HG03457 (cell line): Measurements from ENCODE around the gene STAT5B.
"Not testable (repeated sequence)": the region's sequence is repeated elsewhere in the genome, so short reads cannot be mapped to it uniquely, and the experiment has no call there.

Experiments
- ATAC-seq: cut with Tn5 transposase; IDR thresholded peaks from one replicate; pipeline ENCODE4 v1.9.1; 2021; ENCODE audit warnings: moderate number of reproducible peaks; ENCODE audit not compliant: unreplicated experiment

Gene STAT5B

DNA sequence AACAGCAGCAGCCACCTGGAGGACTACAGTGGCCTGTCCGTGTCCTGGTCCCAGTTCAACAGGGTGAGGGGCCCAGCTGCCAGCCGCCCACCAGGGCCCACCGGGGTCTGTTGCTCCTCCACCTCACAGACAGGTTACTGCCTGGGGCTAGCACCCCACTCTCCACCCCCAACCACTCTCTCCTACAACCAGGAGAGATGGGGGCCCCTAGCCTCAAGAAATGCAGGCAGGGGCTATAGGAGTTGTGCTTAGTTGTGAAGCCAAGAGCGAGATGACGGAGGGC, 30.1 kb upstream of the STAT5B start:
- ATAC-seq, result no peak

DNA sequence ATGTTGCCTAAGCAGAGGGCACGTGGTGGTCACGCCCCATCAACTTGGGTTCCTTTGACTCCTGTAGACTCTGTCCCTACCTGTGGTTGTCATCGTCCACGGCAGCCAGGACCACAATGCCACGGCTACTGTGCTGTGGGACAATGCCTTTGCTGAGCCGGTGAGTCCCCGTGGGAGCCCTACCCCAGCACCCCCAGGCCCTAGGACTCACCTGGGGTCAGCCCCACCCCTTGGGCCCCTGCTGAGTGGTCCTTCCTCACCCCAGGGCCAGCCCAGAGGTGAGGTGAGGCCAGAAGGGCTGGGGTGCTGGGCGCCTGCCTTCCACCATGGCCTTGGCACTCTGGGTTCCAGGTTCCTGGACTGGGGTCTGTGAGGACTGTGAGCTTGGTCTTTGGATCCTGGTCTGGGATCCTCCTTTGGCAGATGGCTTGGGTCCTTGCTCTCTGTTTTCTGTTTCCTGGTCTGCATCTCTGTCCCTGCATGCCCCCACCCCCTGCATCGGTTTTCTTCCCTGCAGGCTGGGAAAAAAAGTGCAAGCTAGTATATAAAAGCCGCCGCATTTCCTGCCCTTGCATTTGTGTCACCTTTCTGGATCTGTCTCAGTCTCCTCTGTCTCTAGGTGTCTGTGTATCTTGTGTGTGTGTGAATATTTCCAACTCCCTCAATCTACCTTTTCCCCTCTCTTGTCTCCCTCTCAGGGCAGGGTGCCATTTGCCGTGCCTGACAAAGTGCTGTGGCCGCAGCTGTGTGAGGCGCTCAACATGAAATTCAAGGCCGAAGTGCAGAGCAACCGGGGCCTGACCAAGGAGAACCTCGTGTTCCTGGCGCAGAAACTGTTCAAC, 29.6 kb upstream of the STAT5B start:
- no peak for ATAC-seq

- not testable (repeated sequence) for ATAC-seq
Measured at GRCh38 chr17:42305031-42305330, 28.8 kb upstream of the STAT5B start.

DNA sequence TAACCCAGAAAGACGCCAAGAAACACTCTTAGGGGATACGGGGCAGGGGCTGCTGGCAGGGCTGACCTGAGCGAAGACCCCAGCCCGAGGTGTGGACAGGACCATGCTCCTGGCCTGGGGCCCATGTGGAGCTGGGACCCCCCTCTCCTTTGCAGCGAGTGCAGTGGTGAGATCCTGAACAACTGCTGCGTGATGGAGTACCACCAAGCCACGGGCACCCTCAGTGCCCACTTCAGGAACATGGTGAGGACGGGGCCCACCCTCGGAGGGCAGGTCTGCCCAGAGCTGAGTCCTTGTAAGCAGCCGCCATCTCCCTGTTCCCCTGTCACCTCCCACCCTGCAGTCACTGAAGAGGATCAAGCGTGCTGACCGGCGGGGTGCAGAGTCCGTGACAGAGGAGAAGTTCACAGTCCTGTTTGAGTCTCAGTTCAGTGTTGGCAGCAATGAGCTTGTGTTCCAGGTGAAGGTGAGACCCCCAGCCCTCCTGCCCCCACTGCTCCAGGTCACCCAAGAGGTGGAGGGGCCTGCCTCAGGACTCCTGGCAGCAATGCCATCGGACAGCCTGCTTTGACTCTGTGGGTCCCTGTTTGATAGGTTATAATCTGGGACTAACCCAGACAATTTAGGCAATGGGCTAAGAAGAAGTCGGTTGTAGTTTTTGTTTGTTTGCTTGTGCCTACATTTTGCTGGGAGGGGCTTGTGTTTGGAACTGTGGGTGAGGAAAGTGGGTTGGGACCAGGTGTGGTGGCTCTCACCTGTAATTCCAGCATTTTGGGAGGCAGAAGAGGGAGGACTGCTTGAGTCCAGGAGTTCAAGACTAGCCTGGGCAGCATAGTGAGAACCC, 28.2 kb upstream of the STAT5B start:
- ATAC-seq, result no peak

GRCh38 chr17:42303694-42304093, 27.5 kb upstream of the STAT5B start:
- no peak for ATAC-seq

DNA sequence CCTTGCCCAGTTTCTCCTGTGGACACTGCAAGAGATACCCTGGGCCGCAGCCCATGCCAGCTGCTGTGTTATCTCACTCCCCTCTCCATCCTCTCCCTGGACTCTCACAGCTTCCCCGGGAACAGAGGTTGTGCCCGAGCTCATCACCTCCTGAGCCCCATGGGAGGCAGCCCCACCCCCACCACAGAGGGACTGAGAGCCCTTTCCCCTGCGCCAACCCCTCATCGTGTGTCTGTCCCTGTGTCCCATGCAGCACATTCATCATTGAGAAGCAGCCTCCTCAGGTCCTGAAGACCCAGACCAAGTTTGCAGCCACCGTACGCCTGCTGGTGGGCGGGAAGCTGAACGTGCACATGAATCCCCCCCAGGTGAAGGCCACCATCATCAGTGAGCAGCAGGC, 24.8 kb upstream of the STAT5B start:
- ATAC-seq, result no peak

DNA sequence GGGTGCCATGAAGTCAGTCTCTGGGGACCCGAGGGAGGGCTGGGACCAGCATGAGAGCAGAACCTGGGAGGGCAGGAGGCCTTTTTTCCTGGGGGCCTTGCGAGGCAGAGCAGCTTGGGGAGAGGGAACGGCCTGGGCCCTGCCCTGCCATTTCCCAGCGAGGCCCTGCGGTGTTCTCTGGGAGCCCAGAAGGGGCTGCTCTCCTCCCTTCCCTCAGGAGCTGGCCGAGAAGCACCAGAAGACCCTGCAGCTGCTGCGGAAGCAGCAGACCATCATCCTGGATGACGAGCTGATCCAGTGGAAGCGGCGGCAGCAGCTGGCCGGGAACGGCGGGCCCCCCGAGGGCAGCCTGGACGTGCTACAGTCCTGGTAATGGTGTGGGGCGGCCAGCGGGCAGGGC, 23.7 kb upstream of the STAT5B start:
- not testable (repeated sequence) for ATAC-seq

DNA sequence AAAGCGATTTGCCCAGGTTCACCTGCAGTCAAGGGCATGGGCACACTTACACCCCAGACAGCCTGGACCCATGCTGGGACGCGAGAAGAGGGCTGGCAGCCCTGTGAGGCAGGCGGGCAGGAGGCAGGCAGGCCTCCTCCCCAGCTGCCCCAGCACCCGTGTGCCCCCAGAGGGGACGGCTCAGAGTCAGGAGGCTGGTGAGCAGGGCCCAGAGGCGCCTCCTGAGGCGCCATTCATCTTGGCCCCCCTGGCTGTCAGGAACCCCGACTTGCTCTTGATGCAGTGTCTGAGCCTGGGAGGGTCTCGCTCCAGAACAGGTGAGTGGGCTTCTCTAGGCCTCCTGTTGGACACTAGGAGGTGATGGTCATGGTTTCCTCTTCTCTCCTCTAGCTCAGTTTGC, 23.2 kb upstream of the STAT5B start:
- not testable (repeated sequence) for ATAC-seq

GRCh38 chr17:42297775-42298174, 21.6 kb upstream of the STAT5B start:
- not testable (repeated sequence) for ATAC-seq

GRCh38 chr17:42296012-42296411, 19.8 kb upstream of the STAT5B start:
- ATAC-seq, result no peak

DNA sequence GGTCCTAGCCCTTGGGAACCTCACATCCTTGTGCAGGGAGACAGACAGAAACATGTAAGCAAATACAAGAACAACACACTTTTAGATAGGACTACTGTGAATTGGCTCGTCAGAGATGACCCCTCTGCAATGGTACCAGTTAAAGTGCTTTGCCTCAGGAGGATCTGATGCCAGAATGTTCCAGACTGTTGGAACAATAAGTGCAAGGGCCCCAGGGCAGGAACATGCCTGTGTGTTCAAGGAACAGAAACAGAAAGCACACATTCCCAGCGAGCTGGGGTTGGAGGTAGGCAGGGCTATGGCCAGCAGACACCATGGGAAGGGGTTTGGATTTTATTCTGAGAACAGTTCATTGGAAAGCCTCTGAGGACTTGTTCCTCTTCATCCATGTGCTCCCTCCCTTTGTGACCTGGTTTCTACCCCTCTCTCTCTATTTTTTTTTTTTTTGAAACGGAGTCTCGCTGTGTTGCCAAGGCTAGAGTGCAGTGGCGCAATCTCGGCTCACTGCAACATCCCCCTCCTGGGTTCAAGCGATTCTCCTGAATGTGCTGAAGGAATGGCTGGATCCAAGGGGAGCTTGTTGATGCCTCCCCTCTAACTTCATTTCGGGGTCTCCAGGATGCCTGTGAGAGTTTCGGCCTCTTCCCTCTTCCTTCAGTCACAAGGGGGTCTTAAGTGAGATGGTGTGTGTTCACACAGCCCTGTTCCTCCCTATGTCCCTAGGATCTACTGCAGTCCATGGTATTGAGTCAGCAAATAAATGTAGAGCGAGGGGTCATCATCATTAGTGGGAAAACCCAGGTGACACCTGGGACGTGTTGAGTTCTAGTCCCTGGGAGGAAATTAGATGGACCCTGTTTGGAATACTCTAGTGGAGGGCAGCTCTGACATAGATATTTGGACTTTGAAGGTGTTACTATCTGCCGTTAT, 18.5 kb upstream of the STAT5B start:
- no peak for ATAC-seq

DNA sequence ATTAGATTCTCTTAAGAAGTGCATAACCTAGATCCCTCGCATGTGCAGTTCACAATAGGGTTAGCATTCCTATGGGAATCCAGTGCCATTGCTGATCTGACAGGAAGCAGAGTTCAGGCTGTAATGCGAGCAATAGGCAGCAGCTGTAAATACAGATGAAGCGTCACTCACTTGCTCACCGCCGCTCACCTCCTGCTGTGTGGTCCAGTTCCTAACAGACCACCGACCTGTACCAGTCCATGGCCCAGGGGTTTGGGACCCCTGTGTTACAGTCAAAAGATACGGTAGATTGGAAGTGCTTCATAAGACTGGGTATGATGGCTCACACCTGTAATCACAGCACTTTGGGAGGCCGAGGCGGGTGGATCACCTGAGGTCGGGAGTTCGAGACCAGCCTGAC, 14.9 kb upstream of the STAT5B start:
- no peak for ATAC-seq

- no peak for ATAC-seq
Measured at GRCh38 chr17:42290577-42290976, 14.4 kb upstream of the STAT5B start.

- no peak for ATAC-seq
Measured at GRCh38 chr17:42289611-42290181, 13.5 kb upstream of the STAT5B start.

- ATAC-seq, result no peak
Measured at GRCh38 chr17:42288803-42289610, 12.8 kb upstream of the STAT5B start.

DNA sequence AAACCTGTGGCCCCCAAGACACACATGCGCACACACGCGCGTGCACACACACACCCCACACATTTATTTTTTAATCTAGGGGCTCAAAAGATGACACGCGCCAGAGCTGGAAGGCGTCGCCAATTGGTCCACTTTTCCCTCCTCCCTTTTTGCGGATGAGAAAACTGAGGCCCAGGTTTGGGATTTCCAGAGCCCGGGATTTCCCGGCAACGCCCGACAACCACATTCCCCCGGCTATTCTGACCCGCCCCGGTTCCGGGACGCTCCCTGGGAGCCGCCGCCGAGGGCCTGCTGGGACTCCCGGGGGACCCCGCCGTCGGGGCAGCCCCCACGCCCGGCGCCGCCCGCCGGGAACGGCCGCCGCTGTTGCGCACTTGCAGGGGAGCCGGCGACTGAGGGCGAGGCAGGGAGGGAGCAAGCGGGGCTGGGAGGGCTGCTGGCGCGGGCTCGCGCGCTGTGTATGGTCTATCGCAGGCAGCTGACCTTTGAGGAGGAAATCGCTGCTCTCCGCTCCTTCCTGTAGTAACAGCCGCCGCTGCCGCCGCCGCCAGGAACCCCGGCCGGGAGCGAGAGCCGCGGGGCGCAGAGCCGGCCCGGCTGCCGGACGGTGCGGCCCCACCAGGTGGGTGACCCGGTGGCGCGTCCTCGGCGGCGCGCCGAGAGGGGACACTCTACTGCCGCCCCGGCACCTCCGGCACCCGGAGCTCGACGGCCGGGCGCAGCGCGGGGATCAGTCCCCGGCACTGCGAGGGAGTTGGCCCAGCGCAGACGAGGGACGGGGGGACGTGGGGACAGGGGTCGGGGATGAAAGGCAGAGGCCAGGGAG, 12.0 kb upstream of the STAT5B start, which contains the start of gene STAT5A:
Gene STAT5A (plus strand): TSS at position 522 of the 826 bp plus-strand sequence. CDS start 914 bp downstream, outside the sequence.
- no peak for ATAC-seq

- ATAC-seq, result no peak
Measured at GRCh38 chr17:42287305-42287976, 11.2 kb upstream of the STAT5B start.

DNA sequence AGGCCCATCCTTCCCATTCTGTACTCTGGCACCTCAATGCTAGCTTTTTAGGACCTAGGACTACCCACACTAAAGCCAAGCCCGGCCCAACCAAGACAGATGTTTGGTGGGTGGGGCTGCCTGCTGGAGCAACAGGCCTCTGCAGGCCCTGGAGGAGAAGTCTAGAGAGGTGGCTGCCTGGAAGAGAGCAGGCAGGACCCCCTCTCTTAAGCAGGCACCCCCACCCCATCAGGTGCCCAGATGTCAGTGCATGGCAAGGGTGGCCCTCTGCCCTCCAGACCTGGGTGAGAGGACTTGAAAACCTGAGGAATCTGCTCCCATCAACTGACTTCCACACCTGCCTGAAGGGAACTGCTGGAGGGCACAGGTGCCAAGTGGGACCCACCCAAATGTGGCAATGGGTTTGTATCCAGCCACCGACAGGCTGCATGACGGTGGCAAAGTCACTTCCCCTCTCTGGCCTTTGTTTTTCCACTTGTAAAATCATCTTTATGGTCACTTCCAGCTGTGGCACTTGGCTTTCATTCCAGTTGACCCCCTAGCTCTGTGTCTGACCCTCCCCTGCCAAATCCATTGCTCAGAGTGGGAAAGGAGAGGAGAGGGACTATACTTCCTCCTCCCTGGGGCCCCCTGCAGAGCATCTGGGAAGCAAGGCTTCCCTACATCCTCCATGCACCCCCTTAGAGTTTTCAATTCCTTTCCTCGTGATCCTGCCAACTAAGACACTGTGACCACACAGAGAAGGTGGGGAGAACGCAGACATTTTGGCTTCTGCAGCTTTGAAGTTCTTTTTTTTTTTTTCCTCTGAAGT, 10.4 kb upstream of the STAT5B start:
- ATAC-seq, result no peak
